Left lung (tissue), 10 donors: ENCODE data around the gene DLL3. TPM values are rescaled to one million over a fixed set of nuclear protein-coding genes. Genes with fewer than 3 reads are reported as not detected.

Experiments used
- ATAC-seq: fragments of 200-7000 bp; cut with Tn5 transposase; one replicate; pipeline ENCODE4 v1.9.1; 2020; ENCODE audit warnings: moderate library complexity
- DNase-seq, 4 donors: peaks; one replicate each; pipeline ENCODE4 v3.0.0-alpha.2; 2013 to 2020
- H3K27ac ChIP-seq, 2 donors: fragments of 200-600 bp; sonication (generic) in 1 of 2; one replicate each; pipeline versions ENCODE4 v1.5.0 to v1.8.0; 2020 to 2021
- H3K27me3 ChIP-seq, 2 donors: fragments of 200-600 bp; sonication (generic) in 1 of 2; one replicate each; pipeline versions ENCODE4 v1.5.0 to v1.8.0; 2020 to 2021
- H3K36me3 ChIP-seq, 2 donors: fragments of 200-600 bp; sonication (generic) in 1 of 2; one replicate each; pipeline versions ENCODE4 v1.5.0 to v1.8.0; 2020 to 2021
- H3K4me1 ChIP-seq, 2 donors: fragments of 200-600 bp; one replicate each; pipeline ENCODE4 v1.8.0; 2021
- H3K4me3 ChIP-seq, 2 donors: fragments of 200-600 bp; sonication (generic) in 1 of 2; one replicate each; pipeline versions ENCODE4 v1.5.0 to v1.8.0; 2020 to 2021; ENCODE audit warnings: mild to moderate bottlenecking in 1 of 2
- H3K9me3 ChIP-seq, 2 donors: fragments of 200-600 bp; sonication (generic) in 1 of 2; one replicate each; pipeline versions ENCODE4 v1.5.0 to v1.8.0; 2020 to 2021
- intact Hi-C, 2 donors: fragments of 100-400 bp; cut with DNase I; formaldehyde crosslinking; loops; one replicate each; pipeline versions ENCODE4 v1.11.2 to v1.14.2; 2022
- polyA plus RNA-seq, 6 donors: library from polyadenylated mRNA; unstranded; fragments of 120-200 nt; gene quantifications; one replicate each; pipeline ENCODE4 v1.2.1, GENCODE V29; 2013; ENCODE audit not compliant: insufficient read length in 6 of 6
- total RNA-seq, 2 donors: library from RNA; stranded (reverse); fragmentation: NEBNext Ultra II Directional; extraction: Animal tissue kit (Norgen Biotek cat#: 25700); gene quantifications; one replicate each; pipeline ENCODE4 v1.2.1, GENCODE V29; 2021
- TF ChIP-seq, protein P1 (sequence below), 2 donors: fragments of 200-600 bp; sonication (generic) in 1 of 2; IDR thresholded peaks; one replicate each; pipeline versions ENCODE4 v1.5.0 to v1.8.0; 2021; ENCODE audit warnings: antibody characterized with exemption in 2 of 2
- donor health status: DM: no; HTN: yes; CAD: no.
- donor health status: DM: no; HTN: no; CAD: no.

DLL3 gene
- total and polyA plus RNA-seq, 8 donors: 0.12 to 0.80 (median 0.31) TPM; not detected in 1

DNA sequence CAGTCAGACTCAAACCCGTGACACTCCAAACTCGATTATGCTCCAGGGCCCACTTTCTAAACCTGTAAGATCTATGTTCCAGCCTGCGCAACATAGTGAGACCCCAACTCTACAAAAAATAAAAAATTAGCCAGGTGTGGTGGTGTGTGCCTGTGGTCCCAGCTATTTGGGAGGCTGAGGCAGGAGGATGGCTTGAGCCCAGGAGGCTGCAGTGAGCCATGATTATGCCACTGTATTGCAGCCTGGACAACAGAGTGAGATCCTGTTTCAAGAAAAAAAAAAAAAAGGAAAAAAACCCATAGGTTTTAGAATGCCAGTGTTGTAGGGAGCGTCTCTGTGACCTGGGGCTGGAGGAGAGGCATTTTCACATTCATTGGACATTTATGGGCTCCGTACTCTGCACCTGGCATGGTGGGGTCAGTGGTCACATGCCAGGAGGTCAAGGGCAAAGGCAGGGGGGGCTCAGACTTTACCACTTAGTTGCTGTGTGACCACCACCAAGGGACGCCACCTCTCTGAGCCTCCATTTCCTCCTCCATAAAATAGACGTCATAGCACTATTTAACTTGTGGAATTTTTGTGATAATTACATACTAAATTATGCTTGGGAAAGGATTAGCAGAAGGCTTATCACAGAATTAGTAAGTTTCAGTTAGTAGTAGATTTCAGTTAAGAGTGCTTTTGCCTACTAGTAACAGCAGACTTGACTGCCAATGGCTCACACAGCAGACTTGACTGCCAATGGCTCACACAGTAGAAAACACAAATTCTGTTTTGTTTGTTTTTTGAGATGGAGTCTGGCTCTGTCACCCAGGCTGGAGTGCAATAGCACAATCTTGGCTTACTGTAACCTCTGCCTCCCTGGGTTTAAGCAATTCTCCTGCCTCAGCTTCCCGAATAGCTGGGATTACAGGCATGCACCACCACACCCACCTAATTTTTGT, 22.1 kb downstream of the DLL3 start:
- TF ChIP-seq, protein P1, sequence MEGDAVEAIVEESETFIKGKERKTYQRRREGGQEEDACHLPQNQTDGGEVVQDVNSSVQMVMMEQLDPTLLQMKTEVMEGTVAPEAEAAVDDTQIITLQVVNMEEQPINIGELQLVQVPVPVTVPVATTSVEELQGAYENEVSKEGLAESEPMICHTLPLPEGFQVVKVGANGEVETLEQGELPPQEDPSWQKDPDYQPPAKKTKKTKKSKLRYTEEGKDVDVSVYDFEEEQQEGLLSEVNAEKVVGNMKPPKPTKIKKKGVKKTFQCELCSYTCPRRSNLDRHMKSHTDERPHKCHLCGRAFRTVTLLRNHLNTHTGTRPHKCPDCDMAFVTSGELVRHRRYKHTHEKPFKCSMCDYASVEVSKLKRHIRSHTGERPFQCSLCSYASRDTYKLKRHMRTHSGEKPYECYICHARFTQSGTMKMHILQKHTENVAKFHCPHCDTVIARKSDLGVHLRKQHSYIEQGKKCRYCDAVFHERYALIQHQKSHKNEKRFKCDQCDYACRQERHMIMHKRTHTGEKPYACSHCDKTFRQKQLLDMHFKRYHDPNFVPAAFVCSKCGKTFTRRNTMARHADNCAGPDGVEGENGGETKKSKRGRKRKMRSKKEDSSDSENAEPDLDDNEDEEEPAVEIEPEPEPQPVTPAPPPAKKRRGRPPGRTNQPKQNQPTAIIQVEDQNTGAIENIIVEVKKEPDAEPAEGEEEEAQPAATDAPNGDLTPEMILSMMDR (IDR thresholded peaks at IDR 0.05): no peak
- DNase-seq: no peak
- H3K36me3 ChIP-seq: no peaks in the 10 kb centered on the region

DNA sequence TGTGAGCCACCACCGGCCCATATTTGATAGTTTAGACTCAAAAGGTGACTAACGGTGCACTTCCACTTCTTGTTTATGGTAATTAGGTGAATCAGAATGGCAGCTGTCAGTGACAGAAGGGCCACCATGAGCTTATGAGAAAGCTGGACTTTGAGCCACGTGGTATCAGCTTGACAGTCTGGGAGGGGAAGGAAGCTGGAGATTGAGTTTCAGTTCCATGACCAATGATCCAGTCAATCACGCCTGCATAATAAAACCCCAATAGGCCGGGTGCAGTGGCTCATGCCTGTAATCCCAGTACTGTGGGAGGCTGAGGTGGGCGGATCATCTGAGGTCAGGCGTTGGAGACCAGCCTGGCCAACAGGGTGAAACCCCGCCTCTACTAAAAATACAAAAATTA, 25.7 kb downstream of the DLL3 start:
- no peak for ATAC-seq
- H3K27ac ChIP-seq: no peak overlapping the region
- H3K27me3 ChIP-seq: no peaks in the 10 kb centered on the region
- H3K4me3 ChIP-seq: no peak overlapping the region
- TF ChIP-seq, protein P1 (IDR thresholded peaks at IDR 0.05): no peak
- H3K9me3 ChIP-seq: no peaks in the 10 kb centered on the region
- intact Hi-C loops: no loop called here
- H3K36me3 ChIP-seq: no peaks in the 10 kb centered on the region
- H3K4me1 ChIP-seq: no peaks in the 10 kb centered on the region
- DNase-seq: no peak

More for the DNA sequence above, 22.1 kb downstream of the DLL3 start:
- Histone ChIP-seq H3K4me3 (no peak overlapping the region), H3K4me1 (peaks cover 0 to 4% of the 10 kb centered on the region in 2 donors), H3K27ac (no peak overlapping the region), H3K9me3 (no peaks in the 10 kb centered on the region), H3K27me3 (peaks cover 14 to 36% of the 10 kb centered on the region in 2 donors)
- intact Hi-C loops: no loop called here
- ATAC-seq: no peak

DNA sequence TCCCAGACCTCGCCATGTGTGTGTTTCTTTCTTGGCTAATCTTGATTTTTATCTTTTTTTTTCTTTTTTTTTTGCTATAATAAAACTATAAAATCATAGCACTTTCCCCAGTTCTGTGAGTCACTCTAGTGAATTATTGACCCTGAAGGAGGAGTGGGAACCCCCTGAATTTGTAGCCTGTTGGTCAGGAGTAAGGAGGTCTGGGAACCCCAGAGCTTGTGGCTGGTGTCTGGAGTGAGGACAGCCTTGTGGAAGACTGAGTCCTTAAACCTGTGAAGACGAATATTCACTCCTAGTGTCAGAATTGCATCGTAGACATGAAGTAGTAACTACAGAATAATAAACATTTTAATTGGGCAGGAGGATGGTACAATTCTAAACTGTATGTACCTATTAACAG, 26.5 kb downstream of the DLL3 start:
- no peak overlapping the region for H3K4me3 ChIP-seq
- intact Hi-C loops: no loop called here
- no peak for ATAC-seq
- TF ChIP-seq, protein P1 (IDR thresholded peaks at IDR 0.05): no peak
- DNase-seq: no peak
- H3K9me3 ChIP-seq: no peaks in the 10 kb centered on the region
- H3K27ac ChIP-seq: no peak overlapping the region
- peaks cover 0 to 3% of the 10 kb centered on the region in 2 donors for H3K4me1 ChIP-seq
- H3K36me3 ChIP-seq: no peaks in the 10 kb centered on the region
- no peaks in the 10 kb centered on the region for H3K27me3 ChIP-seq

DNA sequence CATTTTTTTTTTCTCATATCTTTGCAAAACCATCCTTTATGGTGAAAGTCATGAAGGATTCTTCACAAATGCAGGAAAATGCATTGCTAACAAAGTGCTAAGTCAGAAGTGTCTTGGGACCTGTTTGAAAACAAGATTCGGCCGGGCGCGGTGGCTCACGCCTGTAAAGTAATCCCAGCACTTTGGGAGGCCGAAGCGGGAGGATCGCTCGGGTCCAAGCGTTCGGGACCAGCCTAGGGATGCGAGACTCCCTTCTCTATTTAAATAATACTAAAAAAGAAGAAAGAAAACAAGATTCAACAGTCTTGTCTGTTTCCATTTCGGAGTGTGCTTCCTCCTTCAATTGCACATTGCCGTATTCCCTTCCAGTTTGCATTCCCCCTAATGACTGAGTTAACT, 33.1 kb downstream of the DLL3 start:
- peaks cover 3 to 12% of the 10 kb centered on the region in 2 donors for H3K4me1 ChIP-seq
- ATAC-seq: no peak
- no peaks in the 10 kb centered on the region for H3K36me3 ChIP-seq
- peak overlapping the region; percentile 84 to 87 for H3K4me3 ChIP-seq
- DNase-seq: no peak
- TF ChIP-seq, protein P1 (IDR thresholded peaks at IDR 0.05): no peak
- intact Hi-C loops: loop anchor here in 1 of 2 donors (10.0 kb wide), 1 partner anchor 57 kb away; no protein-coding TSS in a partner anchor
- H3K27ac ChIP-seq: peak overlapping the region; percentile 78 to 86
- H3K27me3 ChIP-seq: no peaks in the 10 kb centered on the region
- H3K9me3 ChIP-seq: no peaks in the 10 kb centered on the region
